Ecto neural progenitor cell (in vitro differentiated cells): ENCODE data around the gene PCDHA7.
"Not testable (repeated sequence)": the region's sequence is repeated elsewhere in the genome, so short reads cannot be mapped to it uniquely, and the experiment has no call there.

Source experiments
- DNase-seq: peaks from one replicate; pipeline ENCODE4 v3.0.0-alpha.2; 2018; ENCODE audit warnings: low spot score

PCDHA7 gene, protein sequence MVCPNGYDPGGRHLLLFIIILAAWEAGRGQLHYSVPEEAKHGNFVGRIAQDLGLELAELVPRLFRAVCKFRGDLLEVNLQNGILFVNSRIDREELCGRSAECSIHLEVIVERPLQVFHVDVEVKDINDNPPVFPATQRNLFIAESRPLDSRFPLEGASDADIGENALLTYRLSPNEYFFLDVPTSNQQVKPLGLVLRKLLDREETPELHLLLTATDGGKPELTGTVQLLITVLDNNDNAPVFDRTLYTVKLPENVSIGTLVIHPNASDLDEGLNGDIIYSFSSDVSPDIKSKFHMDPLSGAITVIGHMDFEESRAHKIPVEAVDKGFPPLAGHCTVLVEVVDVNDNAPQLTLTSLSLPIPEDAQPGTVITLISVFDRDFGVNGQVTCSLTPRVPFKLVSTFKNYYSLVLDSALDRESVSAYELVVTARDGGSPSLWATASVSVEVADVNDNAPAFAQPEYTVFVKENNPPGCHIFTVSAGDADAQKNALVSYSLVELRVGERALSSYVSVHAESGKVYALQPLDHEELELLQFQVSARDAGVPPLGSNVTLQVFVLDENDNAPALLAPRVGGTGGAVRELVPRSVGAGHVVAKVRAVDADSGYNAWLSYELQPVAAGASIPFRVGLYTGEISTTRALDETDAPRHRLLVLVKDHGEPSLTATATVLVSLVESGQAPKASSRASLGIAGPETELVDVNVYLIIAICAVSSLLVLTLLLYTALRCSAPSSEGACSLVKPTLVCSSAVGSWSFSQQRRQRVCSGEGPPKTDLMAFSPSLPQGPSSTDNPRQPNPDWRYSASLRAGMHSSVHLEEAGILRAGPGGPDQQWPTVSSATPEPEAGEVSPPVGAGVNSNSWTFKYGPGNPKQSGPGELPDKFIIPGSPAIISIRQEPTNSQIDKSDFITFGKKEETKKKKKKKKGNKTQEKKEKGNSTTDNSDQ

DNA sequence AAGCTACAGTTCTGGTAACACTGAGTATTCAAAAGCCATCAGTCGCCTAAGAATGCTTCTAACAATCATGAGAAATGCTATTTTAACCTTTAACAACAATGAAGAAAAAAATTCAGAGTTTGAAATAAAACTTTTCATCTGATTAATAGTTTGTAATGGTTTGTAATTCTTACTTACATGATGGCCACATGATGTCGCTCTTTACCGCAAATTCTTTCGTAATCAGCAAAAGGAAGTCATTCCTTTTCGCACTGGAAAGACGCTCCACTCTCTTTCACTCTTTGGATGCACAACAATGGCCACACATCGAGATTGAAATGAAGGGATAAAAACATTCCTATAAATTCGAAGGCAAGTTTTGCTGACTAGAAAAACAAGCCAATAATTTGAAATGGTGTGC, at the start of gene PCDHA7:
PCDHA7 (plus strand) TSS at position 277 of the 400 bp plus-strand sequence; CDS start at position 392, 115 bp downstream.
- DNase-seq = no peak

DNA sequence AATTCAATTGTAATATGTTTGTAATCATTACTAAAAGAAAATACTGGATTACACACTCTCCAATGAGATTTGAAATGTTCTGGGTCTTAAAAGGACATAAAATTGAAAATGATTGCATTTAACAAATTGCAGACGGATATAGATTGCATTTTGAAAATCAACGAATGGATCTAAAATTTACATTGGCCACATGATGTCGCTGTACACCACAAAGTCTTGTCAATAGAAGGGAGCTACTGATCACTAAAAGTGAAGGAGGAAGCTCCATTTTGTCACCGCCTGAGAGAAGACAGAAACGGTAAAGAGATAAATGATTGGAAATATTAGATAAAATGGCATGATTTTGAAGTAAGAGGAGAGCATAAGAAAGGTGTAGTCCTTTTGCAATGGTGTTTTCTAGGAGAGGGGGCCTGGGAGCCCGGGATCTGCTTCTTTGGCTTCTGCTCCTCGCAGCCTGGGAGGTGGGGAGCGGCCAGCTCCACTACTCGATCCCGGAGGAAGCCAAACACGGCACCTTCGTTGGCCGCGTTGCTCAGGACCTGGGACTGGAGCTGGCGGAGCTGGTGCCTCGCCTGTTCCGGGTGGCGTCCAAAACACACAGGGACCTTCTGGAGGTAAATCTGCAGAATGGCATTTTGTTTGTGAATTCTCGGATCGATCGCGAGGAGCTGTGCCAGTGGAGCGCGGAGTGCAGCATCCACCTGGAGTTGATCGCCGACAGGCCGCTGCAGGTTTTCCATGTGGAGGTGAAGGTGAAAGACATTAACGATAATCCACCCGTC, 48.0 kb upstream of the PCDHA7 start, which contains the start of gene PCDHA1:
PCDHA1 (plus strand) TSS at position 236 of the 782 bp plus-strand sequence.
- DNase-seq = no peak

DNA sequence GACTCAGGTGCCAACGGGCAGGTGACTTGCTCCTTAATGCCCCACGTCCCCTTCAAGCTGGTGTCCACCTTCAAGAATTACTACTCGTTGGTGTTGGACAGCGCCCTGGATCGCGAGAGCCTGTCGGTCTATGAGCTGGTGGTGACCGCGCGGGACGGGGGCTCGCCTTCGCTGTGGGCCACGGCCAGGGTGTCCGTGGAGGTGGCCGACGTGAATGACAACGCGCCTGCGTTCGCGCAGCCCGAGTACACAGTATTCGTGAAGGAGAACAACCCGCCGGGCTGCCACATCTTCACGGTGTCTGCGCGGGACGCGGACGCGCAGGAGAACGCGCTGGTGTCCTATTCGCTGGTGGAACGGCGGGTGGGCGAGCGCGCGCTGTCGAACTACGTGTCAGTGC, 46.6 kb upstream of the PCDHA7 start:
- not testable (repeated sequence) for DNase-seq

DNA sequence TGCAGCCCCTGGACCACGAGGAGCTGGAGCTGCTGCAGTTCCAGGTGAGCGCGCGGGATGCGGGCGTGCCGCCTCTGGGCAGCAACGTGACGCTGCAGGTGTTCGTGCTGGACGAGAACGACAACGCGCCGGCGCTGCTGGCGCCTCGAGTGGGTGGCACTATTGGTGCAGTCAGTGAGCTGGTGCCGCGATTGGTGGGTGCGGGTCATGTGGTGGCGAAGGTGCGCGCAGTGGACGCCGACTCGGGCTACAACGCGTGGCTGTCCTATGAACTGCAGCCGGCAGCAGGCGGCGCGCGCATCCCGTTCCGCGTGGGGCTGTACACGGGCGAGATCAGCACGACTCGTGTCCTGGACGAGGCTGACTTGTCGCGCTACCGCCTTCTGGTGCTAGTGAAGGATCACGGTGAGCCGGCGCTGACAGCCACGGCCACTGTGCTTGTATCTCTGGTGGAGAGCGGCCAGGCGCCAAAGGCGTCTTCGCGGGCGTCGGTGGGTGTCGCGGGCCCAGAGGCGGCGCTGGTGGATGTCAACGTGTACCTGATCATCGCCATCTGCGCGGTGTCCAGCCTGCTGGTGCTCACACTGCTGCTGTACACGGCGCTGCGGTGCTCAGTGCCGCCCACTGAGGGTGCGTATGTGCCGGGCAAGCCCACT, 46.1 kb upstream of the PCDHA7 start:
- not testable (repeated sequence) for DNase-seq

DNA sequence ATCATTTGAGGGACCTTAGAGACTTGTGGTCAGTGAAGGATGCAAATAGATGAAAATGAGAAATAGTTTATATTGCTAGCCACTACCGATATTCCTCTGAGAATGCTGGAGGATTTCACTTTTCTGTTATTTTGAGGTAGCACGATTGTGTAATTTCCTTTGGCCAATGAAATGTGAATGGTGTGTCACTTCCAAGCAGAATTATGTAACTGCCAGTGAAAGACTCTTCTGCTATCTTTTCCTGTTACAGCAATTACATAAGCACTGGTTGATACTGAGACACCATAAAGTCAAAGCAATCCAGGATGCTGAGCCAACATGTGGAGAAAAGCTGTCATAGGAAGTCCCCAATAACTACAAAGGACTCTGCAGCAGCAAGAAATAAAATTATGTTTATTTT, 43.0 kb upstream of the PCDHA7 start:
- DNase-seq = no peak

DNA sequence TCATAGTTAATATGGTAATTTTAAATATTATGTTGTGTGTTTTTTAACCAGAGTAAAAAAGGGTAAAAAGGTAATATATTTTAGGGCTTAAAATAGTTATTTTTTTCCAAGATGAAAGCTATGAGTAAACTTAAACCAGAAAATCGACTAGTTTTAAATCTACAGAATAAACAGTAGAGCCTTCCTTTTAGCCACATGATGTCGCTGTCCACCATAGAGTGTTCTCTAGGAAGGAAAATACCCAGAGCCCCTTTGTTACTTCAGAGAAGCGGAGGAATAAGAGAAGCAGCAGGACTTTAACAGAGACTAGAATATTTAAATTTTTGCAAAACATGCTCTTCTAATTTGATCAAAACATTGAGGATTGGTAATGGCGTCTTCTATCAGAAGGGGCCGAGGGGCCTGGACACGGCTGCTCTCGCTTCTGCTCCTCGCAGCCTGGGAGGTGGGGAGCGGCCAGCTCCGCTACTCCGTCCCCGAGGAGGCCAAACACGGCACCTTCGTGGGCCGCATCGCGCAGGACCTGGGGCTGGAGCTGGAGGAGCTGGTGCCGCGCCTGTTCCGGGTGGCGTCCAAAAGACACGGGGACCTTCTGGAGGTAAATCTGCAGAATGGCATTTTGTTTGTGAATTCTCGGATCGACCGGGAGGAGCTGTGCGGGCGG, 39.3 kb upstream of the PCDHA7 start, which contains the start of gene PCDHA2:
PCDHA2 (plus strand) TSS at position 258 of the 664 bp plus-strand sequence.
- no peak for DNase-seq

DNA sequence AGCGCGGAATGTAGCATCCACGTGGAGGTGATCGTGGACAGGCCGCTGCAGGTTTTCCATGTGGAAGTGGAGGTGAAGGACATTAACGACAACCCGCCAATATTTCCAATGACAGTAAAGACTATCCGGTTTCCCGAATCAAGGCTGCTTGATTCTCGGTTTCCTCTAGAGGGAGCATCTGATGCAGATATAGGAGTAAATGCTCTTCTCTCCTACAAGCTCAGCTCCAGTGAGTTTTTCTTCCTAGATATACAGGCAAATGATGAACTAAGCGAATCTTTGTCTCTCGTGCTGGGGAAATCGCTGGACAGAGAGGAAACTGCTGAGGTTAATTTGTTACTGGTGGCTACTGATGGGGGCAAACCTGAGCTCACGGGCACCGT, 38.8 kb upstream of the PCDHA7 start:
- DNase-seq = no peak

DNA sequence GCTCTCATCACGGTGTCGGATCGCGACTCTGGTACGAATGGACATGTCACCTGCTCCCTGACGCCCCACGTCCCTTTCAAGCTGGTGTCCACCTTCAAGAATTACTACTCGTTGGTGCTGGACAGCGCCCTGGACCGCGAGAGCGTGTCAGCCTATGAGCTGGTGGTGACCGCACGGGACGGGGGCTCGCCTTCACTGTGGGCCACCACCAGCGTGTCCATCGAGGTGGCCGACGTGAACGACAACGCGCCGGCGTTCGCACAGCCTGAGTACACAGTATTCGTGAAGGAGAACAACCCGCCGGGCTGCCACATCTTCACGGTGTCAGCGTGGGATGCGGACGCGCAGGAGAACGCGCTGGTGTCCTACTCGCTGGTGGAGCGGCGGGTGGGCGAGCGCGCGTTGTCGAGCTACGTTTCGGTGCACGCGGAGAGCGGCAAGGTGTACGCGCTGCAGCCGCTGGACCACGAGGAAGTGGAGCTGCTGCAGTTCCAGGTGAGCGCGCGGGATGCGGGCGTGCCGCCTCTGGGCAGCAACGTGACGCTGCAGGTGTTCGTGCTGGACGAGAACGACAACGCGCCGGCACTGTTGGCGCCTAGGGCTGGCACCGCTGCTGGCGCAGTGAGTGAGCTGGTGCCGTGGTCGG, 37.9 kb upstream of the PCDHA7 start:
- not testable (repeated sequence) for DNase-seq

DNA sequence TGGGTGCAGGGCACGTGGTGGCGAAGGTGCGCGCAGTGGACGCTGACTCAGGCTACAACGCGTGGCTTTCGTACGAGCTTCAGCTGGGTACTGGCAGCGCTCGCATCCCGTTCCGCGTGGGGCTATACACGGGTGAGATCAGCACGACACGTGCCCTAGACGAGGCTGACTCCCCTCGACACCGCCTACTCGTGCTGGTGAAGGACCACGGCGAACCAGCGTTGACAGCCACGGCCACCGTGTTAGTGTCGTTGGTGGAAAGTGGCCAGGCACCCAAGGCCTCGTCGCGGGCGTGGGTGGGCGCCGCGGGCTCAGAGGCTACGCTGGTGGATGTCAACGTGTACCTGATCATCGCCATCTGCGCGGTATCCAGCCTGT, 37.4 kb upstream of the PCDHA7 start:
- DNase-seq = no peak

DNA sequence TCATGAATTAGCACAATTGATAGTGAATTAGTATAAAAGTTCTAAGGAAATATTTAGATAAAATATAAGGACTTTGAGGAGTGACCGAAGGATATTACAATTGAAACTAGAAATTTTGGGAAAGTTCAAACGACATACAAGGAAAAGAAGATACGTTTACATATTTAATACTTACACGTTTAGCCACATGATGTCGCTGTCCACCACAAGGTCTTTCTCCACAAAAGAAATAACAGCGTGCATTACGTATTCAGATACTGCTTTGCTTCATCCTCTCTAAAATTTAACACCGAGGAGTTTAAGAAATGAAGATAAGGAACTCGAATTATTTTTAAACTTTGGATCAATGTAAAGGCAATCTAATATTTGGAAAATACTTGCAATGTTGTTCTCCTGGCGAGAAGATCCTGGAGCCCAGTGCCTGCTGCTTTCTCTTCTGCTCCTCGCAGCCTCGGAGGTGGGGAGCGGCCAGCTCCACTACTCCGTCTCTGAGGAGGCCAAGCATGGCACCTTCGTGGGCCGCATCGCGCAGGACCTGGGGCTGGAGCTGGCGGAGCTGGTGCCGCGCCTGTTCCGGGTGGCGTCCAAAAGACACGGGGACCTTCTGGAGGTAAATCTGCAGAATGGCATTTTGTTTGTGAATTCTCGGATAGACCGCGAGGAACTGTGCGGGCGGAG, 33.1 kb upstream of the PCDHA7 start, which contains the start of gene PCDHA3:
PCDHA3 (plus strand) TSS at position 242 of the 678 bp plus-strand sequence.
- DNase-seq = no peak

DNA sequence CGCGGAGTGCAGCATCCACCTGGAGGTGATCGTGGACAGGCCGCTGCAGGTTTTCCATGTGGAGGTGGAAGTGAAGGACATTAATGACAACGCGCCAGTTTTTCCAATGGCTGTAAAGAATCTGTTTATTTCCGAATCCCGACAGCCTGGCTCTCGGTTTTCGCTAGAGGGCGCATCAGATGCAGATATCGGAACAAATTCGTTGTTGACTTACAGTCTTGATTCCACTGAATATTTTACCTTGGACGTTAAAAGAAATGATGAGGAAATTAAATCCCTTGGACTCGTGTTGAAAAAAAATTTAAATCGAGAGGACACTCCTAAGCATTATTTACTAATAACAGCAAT, 32.6 kb upstream of the PCDHA7 start:
- no peak for DNase-seq

DNA sequence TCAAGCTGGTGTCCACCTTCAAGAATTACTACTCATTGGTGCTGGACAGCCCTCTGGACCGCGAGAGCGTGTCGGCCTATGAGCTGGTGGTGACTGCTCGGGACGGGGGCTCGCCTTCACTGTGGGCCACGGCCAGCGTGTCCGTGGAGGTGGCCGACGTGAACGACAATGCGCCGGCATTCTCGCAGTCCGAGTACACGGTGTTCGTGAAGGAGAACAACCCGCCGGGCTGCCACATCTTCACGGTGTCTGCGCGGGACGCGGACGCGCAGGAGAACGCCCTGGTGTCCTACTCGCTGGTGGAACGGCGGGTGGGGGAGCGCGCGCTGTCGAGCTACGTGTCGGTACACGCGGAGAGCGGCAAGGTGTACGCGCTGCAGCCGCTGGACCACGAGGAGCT, 31.7 kb upstream of the PCDHA7 start:
- not testable (repeated sequence) for DNase-seq

DNA sequence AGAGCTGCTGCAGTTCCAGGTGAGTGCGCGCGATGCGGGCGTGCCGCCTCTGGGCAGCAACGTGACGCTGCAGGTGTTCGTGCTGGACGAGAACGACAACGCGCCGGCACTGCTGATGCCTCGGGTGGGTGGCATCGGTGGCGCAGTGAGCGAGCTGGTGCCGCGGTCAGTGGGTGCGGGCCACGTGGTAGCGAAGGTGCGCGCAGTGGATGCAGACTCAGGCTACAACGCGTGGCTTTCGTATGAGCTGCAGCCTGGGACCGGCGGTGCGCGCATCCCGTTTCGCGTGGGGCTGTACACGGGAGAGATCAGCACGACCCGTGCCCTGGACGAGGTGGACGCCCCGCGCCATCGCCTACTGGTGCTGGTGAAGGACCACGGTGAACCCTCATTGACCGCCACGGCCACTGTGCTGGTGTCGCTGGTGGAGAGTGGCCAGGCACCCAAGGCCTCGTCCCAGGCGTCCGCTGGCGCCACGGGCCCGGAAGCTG, 31.2 kb upstream of the PCDHA7 start:
- DNase-seq = no peak

DNA sequence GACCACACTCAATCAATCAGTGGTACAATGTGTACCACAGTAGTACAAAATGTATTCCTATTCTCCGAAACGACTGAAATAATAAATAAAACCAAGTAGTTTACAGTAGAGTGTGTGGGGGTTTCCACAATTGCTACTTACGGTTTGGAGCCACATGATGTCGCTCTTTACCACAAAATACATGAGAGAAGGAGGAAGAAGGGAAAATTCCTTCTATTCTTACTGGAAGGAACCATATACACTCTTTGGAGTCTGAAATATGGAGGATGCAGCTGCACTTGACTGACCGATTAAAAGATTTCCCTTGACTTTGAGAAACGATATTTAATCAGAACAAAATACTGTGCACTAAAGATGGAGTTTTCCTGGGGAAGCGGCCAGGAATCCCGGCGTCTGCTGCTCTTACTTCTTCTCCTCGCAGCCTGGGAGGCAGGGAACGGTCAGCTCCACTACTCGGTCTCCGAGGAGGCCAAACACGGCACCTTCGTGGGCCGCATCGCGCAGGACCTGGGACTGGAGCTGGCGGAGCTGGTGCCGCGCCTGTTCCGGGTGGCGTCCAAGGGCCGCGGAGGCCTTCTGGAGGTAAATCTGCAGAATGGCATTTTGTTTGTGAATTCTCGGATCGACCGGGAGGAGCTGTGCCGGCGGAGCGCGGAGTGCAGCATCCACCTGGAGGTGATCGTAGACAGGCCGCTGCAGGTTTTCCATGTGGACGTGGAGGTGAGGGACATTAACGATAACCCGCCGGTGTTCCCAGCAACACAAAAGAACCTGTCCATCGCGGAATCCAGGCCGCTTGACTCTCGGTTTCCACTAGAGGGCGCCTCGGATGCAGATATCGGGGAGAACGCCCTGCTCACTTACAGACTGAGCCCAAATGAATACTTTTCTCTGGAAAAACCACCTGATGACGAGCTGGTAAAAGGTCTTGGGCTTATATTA, 27.0 kb upstream of the PCDHA7 start, which contains the start of gene PCDHA4:
PCDHA4 (plus strand) TSS at position 235 of the 942 bp plus-strand sequence.
- peak; percentile 81 for DNase-seq

DNA sequence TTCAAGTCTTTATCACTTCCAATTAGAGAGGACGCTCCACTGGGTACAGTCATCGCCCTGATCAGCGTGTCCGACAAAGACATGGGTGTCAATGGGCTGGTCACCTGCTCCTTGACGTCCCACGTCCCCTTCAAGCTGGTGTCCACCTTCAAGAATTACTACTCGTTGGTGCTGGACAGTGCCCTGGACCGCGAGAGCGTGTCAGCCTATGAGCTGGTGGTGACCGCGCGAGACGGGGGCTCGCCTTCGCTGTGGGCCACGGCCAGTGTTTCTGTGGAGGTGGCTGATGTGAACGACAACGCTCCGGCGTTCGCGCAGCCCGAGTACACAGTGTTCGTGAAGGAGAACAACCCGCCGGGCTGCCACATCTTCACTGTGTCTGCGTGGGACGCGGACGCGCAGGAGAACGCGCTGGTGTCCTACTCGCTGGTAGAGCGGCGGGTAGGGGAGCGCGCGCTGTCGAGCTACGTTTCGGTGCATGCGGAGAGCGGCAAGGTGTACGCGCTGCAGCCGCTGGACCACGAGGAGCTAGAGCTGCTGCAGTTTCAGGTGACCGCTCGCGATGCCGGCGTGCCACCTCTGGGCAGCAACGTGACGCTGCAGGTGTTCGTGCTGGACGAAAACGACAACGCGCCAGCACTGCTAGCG, 25.7 kb upstream of the PCDHA7 start:
- DNase-seq = not testable (repeated sequence)

DNA sequence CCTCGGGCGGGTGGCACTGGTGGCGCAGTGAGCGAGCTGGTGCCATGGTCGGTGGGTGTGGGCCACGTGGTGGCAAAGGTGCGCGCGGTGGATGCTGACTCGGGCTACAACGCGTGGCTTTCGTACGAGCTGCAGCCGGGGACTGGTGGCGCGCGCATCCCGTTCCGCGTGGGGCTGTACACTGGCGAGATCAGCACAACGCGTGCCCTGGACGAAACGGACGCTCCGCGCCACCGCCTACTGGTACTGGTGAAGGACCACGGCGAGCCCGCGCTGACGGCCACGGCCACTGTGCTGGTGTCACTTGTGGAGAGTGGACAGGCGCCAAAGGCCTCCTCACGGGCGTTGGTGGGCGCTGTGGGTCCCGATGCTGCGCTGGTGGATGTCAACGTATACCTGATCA, 25.2 kb upstream of the PCDHA7 start:
- no peak for DNase-seq

DNA sequence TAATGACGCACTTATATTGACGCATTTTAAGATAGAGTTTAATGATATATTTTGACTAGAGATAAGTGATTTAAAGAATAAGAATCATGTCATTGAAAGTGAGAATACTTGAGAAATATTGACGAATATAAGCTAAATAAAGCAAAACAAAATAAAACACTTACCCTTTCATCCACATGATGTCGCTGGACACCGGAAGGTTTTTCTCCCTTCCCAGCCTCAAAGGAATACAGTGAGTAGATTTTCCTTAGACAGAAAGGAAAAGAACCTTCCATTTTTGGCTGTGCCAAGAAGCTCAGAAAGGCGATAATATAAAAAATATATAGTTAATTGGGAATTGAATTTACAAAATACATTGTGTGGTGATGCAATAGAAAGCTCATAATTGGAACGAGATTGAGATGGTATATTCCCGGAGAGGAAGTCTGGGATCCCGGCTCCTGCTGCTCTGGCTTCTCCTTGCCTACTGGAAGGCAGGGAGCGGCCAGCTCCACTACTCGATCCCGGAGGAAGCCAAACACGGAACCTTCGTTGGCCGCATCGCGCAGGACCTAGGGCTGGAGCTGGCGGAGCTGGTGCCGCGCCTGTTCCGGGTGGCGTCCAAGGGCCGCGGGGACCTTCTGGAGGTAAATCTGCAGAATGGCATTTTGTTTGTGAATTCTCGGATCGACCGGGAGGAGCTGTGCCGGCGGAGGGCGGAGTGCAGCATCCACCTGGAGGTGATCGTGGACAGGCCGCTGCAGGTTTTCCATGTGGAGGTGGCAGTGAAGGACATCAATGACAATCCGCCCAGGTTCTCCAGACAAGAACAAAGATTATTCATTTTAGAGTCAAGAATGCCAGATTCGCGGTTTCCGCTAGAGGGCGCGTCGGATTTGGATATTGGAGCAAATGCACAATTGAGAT, 12.4 kb upstream of the PCDHA7 start, which contains the start of gene PCDHA5:
PCDHA5 (plus strand) TSS at position 239 of the 906 bp plus-strand sequence.
- no peak for DNase-seq
